ENCODE measurements around the gene GFRA1. TPM values are rescaled to one million over a fixed set of nuclear protein-coding genes. Genes with fewer than 3 reads are reported as not detected.

GFRA1 gene
- total RNA-seq, 1 donor from 2014 or later, result 14.0 TPM

- Histone ChIP-seq H3K4me2 (no peak overlapping the region), H2AFZ (replicated peaks) (no peak overlapping the region), H3K4me3 (no peak overlapping the region), H3K9me3 (ENCODE audit: low read depth) (no peaks in the 10 kb centered on the region), H3F3A (ENCODE audit: low read depth) (no peaks in the 10 kb centered on the region), H3K9ac (no peak overlapping the region), H3K36me3 (no peaks in the 10 kb centered on the region), H3K27ac (no peak overlapping the region), H3K79me2 (ENCODE audit: low read depth) (no peaks in the 10 kb centered on the region), H4K20me1 (ENCODE audit: low read depth) (no peaks in the 10 kb centered on the region), H3K4me1 (no peaks in the 10 kb centered on the region), H3K27me3 (no peaks in the 10 kb centered on the region)
- no peak for TF ChIP-seq EZH2 (IDR thresholded peaks at IDR 0.05)
- TF ChIP-seq EZH2phosphoT487 (IDR thresholded peaks at IDR 0.05), result no peak
- TF ChIP-seq CTCF (IDR thresholded peaks at IDR 0.05), result no peak
- Mint-ChIP-seq H3K27ac (no peak overlapping the region), H3K4me3 (no peak overlapping the region), H3K9me3 (no peaks in the 10 kb centered on the region), H3K36me3 (no peaks in the 10 kb centered on the region), H3K27me3 (ENCODE audit: insufficient read depth, low read depth) (peaks cover 9% of the 10 kb centered on the region), H3K4me1 (peaks cover 9% of the 10 kb centered on the region)
- no peak for DNase-seq (ENCODE audit: low spot score)
Observed at GRCh38 chr10:116226053-116226452, 47.0 kb downstream of the GFRA1 start.

- Histone ChIP-seq H3K4me3 (no peak overlapping the region), H3K4me1 (no peaks in the 10 kb centered on the region), H4K20me1 (ENCODE audit: low read depth) (no peaks in the 10 kb centered on the region), H3K79me2 (ENCODE audit: low read depth) (no peaks in the 10 kb centered on the region), H3K27ac (no peak overlapping the region), H3K9ac (no peak overlapping the region), H3K27me3 (no peaks in the 10 kb centered on the region), H3K9me3 (ENCODE audit: low read depth) (no peaks in the 10 kb centered on the region), H3F3A (ENCODE audit: low read depth) (no peaks in the 10 kb centered on the region), H3K36me3 (no peaks in the 10 kb centered on the region), H2AFZ (replicated peaks) (no peak overlapping the region), H3K4me2 (no peak overlapping the region)
- Mint-ChIP-seq H3K36me3 (no peaks in the 10 kb centered on the region), H3K27me3 (ENCODE audit: insufficient read depth, low read depth) (peaks cover 4% of the 10 kb centered on the region), H3K4me1 (peaks cover 9% of the 10 kb centered on the region), H3K4me3 (no peak overlapping the region), H3K9me3 (no peaks in the 10 kb centered on the region), H3K27ac (no peak overlapping the region)
- TF ChIP-seq CTCF (IDR thresholded peaks at IDR 0.05) (no peak), EZH2 (IDR thresholded peaks at IDR 0.05) (no peak), EZH2phosphoT487 (IDR thresholded peaks at IDR 0.05) (no peak)
- DNase-seq (ENCODE audit: low spot score), result no peak
Observed at GRCh38 chr10:116223289-116223688, 49.7 kb downstream of the GFRA1 start.

DNA sequence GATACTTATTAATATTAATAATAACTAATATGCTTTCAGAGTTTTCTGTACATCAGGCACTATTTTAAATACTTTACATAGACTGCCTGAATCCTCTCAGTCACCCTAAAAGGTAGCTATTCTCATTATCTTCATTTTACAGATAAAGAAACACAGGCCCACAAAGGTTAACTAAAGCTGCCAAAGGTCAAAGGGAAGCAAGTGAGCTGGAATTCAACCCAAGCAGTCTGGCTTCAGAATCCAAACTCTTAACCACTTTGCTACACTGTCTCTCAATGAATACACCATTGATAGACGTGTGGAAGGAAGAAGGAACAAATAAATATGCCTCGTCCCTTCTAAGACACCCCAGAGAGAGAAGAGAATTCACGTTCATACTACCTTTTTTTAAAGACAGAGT lies 52.0 kb downstream of the GFRA1 start:
- Mint-ChIP-seq H3K27me3 (ENCODE audit: insufficient read depth, low read depth) (peaks cover 4% of the 10 kb centered on the region), H3K9me3 (no peaks in the 10 kb centered on the region), H3K36me3 (no peaks in the 10 kb centered on the region), H3K4me1 (peaks cover 9% of the 10 kb centered on the region), H3K4me3 (no peak overlapping the region), H3K27ac (no peak overlapping the region)
- Histone ChIP-seq H3K4me3 (no peak overlapping the region), H3K9me3 (ENCODE audit: low read depth) (no peaks in the 10 kb centered on the region), H3K9ac (no peak overlapping the region), H3K27ac (no peak overlapping the region), H3K4me1 (no peaks in the 10 kb centered on the region), H3F3A (ENCODE audit: low read depth) (no peaks in the 10 kb centered on the region), H3K4me2 (no peak overlapping the region), H3K27me3 (no peaks in the 10 kb centered on the region), H2AFZ (replicated peaks) (no peak overlapping the region), H3K79me2 (ENCODE audit: low read depth) (no peaks in the 10 kb centered on the region), H4K20me1 (ENCODE audit: low read depth) (no peaks in the 10 kb centered on the region), H3K36me3 (no peaks in the 10 kb centered on the region)
- no peak for DNase-seq (ENCODE audit: low spot score)
- no peak for TF ChIP-seq EZH2phosphoT487 (IDR thresholded peaks at IDR 0.05)
- TF ChIP-seq EZH2 (IDR thresholded peaks at IDR 0.05), result no peak
- TF ChIP-seq CTCF (IDR thresholded peaks at IDR 0.05), result no peak
